GM21619 (cell line): Measurements from ENCODE around the gene JAKMIP1.

ENCODE experiments used
- ATAC-seq: cut with Tn5 transposase; IDR thresholded peaks from one replicate; pipeline ENCODE4 v1.9.1; 2021; ENCODE audit not compliant: unreplicated experiment

Gene JAKMIP1

GRCh38 chr4:6122496-6122895 is 77.9 kb downstream of the JAKMIP1 start:
- ATAC-seq, result no peak

GRCh38 chr4:6121941-6122340 is 78.4 kb downstream of the JAKMIP1 start:
- ATAC-seq, result no peak

- no peak for ATAC-seq
These were observed 79.0 kb downstream of the JAKMIP1 start for GRCh38 chr4:6121276-6121850.

DNA sequence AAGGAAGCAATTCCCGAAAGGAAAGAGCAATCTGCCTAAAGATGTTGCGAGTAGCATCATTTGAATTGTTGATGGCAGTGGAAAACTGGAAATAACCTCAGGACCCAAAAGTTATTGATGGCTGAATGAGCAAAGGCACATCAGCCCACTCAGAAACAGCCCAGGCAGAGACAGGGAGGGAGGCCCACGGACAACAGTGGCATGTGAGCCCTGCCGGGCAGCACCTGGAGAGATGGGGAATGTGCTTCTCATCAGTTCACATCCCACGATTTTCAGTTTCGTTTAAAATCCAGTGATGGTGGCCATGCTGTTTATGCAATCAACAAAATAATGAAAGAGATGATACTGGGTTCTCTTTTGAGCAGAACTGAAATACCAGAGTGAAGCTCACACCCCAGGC is 80.0 kb downstream of the JAKMIP1 start:
- ATAC-seq, result no peak

DNA sequence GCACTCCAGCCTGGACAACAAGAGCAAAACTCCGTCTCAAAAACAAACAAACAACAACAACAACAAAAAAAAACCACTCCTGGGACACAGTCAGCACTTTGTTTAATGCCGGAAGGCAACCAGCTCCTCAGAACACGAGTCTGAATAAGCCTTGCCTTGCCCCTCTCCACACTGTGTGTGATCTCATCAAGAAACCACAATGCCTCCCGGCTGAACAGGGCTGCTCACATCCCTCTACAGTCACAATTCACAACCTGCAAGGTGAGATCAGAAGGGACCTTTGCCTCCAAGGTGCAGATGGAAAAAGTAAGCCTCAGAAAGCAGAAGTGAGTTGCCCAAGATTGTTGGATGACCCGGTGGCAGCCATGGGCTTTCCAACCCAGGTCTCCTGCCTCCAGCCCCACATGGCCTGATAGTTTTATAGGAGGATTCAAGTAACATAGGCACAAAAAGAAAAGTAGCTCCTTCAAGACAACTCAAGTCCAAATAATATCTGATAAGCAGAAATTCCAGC is 80.8 kb downstream of the JAKMIP1 start:
- no peak for ATAC-seq

GRCh38 chr4:6118201-6118600 is 82.1 kb downstream of the JAKMIP1 start:
- no peak for ATAC-seq

- ATAC-seq, result no peak
These were observed 83.6 kb downstream of the JAKMIP1 start for GRCh38 chr4:6116696-6117285.

GRCh38 chr4:6115746-6116586 is 84.4 kb downstream of the JAKMIP1 start:
- ATAC-seq, result no peak

GRCh38 chr4:6115342-6115741 is 85.0 kb downstream of the JAKMIP1 start:
- no peak for ATAC-seq

- ATAC-seq, result no peak
These were observed 85.7 kb downstream of the JAKMIP1 start for GRCh38 chr4:6114601-6115000.

DNA sequence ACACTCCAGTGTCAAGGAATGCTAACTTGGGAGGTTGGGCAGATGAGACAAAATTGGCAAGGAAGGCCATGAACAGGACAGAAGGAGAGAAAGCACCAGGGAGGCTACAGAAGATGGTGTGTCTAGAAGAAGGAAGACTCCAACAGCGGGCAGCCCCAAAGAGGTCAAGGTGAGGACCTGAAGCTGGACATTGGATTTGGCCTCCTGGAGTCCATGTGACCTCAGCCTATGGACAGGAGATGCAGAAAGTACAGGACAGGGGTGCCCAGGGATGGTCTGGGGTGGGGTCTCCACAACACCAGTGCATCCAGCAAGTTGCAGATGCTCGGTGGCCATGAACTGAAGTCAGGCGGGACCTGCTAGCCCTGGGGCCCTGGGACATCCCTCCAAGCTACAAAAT is 86.2 kb downstream of the JAKMIP1 start:
- ATAC-seq, result no peak

DNA sequence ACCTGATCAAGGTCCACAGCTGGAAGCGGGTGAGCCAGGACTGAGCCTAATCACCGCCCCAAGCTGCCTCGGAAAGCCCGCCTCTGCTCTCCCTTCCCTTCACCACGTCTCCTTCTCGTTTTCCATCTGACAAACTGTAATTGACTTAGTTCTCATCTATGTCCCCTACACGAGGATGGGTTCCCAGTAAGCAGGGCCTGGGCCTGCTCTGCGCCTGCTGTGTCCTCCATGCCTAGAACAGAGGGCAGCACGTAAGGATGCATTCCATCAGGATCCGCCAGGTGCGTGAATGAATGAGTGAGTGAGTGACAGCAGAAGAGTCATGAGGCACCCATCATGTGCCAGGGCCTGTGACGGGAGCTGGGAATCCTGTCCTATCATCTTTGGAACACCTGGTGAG is 86.7 kb downstream of the JAKMIP1 start:
- no peak for ATAC-seq

GRCh38 chr4:6112606-6113290 is 87.6 kb downstream of the JAKMIP1 start:
- no peak for ATAC-seq

- ATAC-seq, result no peak
These were observed 88.9 kb downstream of the JAKMIP1 start for GRCh38 chr4:6111354-6111960.

GRCh38 chr4:6110681-6111353 is 89.5 kb downstream of the JAKMIP1 start:
- no peak for ATAC-seq

DNA sequence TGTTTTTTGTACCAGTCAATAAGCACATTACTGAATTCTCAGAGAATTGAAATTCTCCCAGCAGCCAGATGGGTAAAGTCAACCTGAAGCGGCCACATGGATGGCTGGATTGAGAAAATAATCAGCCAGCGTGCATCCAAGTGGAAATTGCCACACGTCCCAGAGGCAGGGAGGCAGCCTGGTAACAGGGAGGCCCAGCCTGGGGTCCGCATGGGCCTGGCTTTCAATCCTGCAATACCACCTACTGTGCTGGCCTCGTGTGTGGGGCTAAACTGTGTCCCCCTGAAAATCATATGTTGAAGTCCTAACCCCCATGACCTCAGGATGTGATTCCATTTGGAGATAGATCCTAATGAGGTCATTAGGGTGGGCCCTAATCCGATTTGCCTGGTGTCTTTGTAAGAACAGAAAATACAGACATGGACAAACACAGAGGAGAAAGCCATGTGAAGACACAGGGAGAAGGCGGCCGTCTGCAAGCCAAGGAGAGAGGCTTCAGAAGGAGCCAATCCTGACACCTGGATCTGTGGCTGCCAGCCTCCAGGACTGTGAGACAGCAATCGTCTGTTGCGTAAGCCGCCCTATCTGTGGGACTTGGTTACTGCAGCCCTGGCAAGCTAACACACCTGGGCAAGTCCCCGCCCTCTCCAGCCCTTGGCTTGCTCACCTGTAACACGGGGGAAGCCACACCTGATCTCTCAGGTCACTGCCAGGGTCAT is 90.3 kb downstream of the JAKMIP1 start:
- no peak for ATAC-seq

- ATAC-seq, result no peak
These were observed 92.5 kb downstream of the JAKMIP1 start for GRCh38 chr4:6107886-6108285.

GRCh38 chr4:6107114-6107791 is 93.1 kb downstream of the JAKMIP1 start:
- ATAC-seq, result no peak

DNA sequence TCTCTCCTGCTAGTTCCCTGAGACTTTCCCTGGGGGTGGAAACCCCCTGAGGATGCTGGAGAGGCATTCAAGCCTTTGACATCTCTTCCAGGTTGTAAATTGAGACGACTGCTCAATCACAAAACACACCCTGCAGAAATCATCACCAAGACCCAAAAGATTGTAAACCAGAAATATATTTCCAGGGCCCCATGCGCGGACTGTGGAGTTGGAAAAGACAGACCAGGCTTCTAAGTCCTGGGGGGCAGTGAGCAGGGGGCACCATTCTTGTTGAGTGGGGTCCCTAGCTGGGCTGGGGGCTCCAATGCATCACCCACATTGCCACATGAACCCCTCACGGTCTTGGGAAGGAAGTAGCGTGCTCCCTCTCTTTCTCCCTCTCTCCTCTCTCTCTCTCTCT is 94.2 kb downstream of the JAKMIP1 start:
- no peak for ATAC-seq
